T-helper 2 cell (primary cell): Measurements from ENCODE around the gene ZFP1.
"Not testable (repeated sequence)": the region's sequence is repeated elsewhere in the genome, so short reads cannot be mapped to it uniquely, and the experiment has no call there.

Experiments used
- DNase-seq, 5 experiments: peaks; one replicate each; pipeline versions ENCODE4 v3.0.0 to v3.0.0-alpha.2; 2012 to 2022

The ZFP1 gene

GRCh38 chr16:75113541-75114121 lies 34.7 kb upstream of the ZFP1 start:
- DNase-seq = no peak

GRCh38 chr16:75114179-75114945 lies 34.0 kb upstream of the ZFP1 start:
- no peak for DNase-seq

GRCh38 chr16:75114946-75115825 lies 33.1 kb upstream of the ZFP1 start:
- no peak for DNase-seq

GRCh38 chr16:75116081-75116910 lies 32.0 kb upstream of the ZFP1 start, which contains the start of gene LDHD:
TSS of gene LDHD (minus strand) at chr16:75116780. CDS start at chr16:75116720, 60 bp downstream.
- DNase-seq = no peak

GRCh38 chr16:75116911-75117245 lies 31.4 kb upstream of the ZFP1 start:
- DNase-seq = no peak

GRCh38 chr16:75118943-75119539 lies 29.3 kb upstream of the ZFP1 start:
- no peak for DNase-seq

GRCh38 chr16:75120253-75120652 lies 28.1 kb upstream of the ZFP1 start:
- DNase-seq = no peak

GRCh38 chr16:75121949-75122568 lies 26.3 kb upstream of the ZFP1 start:
- no peak for DNase-seq

- no peak for DNase-seq
These were observed 25.7 kb upstream of the ZFP1 start for GRCh38 chr16:75122609-75123008.

GRCh38 chr16:75127713-75128415 lies 20.5 kb upstream of the ZFP1 start:
- no peak for DNase-seq

GRCh38 chr16:75129421-75130149 lies 18.7 kb upstream of the ZFP1 start:
- DNase-seq = not testable (repeated sequence)

- DNase-seq = no peak
These were observed 18.1 kb upstream of the ZFP1 start for GRCh38 chr16:75130150-75130771.

- no peak for DNase-seq
These were observed 17.2 kb upstream of the ZFP1 start for GRCh38 chr16:75131081-75131480.

GRCh38 chr16:75138233-75138632 lies 10.1 kb upstream of the ZFP1 start:
- no peak for DNase-seq

GRCh38 chr16:75138636-75139035 lies 9.7 kb upstream of the ZFP1 start:
- DNase-seq = no peak

GRCh38 chr16:75139498-75139897 lies 8.8 kb upstream of the ZFP1 start:
- no peak for DNase-seq

GRCh38 chr16:75143941-75144340 lies 4.4 kb upstream of the ZFP1 start:
- no peak for DNase-seq

- DNase-seq = no peak
These were observed 385 bp upstream of the ZFP1 start for GRCh38 chr16:75147968-75148310.

- DNase-seq = no peak
These were observed 3.5 kb downstream of the ZFP1 start for GRCh38 chr16:75151798-75152197.

GRCh38 chr16:75152635-75153034 lies 4.3 kb downstream of the ZFP1 start:
- DNase-seq = no peak
